Cardiac septum (tissue), 1 donor: ENCODE measurements around the gene LRG1. TPM values are rescaled to one million over a fixed set of nuclear protein-coding genes. Genes with fewer than 3 reads are reported as not detected.

Source experiments
- total RNA-seq: library from RNA; stranded (reverse); fragmentation: NEBNext Ultra II Directional; extraction: Animal tissue kit (Norgen Biotek cat#: 25700); gene quantifications from one replicate; pipeline ENCODE4 v1.2.1, GENCODE V29; 2021
- donor health status: DM: no; HTN: no; CAD: no.

Gene LRG1
- total RNA-seq, 1 donor from 2014 or later = 0.43 TPM

Other genes starting within 250 kb of the LRG1 start
- gene TMIGD2, start 237.6 kb downstream of the LRG1 start, total RNA-seq = not detected
- gene FSD1, start 235.4 kb downstream of the LRG1 start, total RNA-seq = 0.24 TPM
- 0.83 TPM for gene STAP2, start 201.2 kb downstream of the LRG1 start, total RNA-seq
- 14.9 TPM for gene MPND, start 196.5 kb downstream of the LRG1 start, total RNA-seq
- 22.0 TPM for gene SH3GL1, start 139.5 kb downstream of the LRG1 start, total RNA-seq
- 5.1 TPM for gene CHAF1A, start 137.4 kb downstream of the LRG1 start, total RNA-seq
- gene UBXN6, start 82.2 kb downstream of the LRG1 start, total RNA-seq = 102 TPM
- gene HDGFL2, start 67.7 kb downstream of the LRG1 start, total RNA-seq = 28.4 TPM
- gene PLIN4, start 21.6 kb downstream of the LRG1 start, total RNA-seq = 89.8 TPM
- gene PLIN5, start 4.8 kb downstream of the LRG1 start, total RNA-seq = 25.1 TPM
- gene SEMA6B, start 19.6 kb upstream of the LRG1 start, total RNA-seq = 7.2 TPM
- 3.6 TPM for gene TNFAIP8L1, start 99.5 kb upstream of the LRG1 start, total RNA-seq
- gene MYDGF, start 130.3 kb upstream of the LRG1 start, total RNA-seq = 37.1 TPM
- 39.0 TPM for gene DPP9, start 183.8 kb upstream of the LRG1 start, total RNA-seq